ENCODE data around the gene RXRB. TPM values are rescaled to one million over a fixed set of nuclear protein-coding genes. Genes with fewer than 3 reads are reported as not detected.
A peak's percentile ranks its signal among the peaks of the same experiment; 100 is the strongest.

Gene RXRB
- total and polyA plus RNA-seq, 2 of the 13 experiments (the other 11 are each of a cell fraction or from before 2014, with no cell fraction given), result 26.7 to 55.7 TPM

DNA sequence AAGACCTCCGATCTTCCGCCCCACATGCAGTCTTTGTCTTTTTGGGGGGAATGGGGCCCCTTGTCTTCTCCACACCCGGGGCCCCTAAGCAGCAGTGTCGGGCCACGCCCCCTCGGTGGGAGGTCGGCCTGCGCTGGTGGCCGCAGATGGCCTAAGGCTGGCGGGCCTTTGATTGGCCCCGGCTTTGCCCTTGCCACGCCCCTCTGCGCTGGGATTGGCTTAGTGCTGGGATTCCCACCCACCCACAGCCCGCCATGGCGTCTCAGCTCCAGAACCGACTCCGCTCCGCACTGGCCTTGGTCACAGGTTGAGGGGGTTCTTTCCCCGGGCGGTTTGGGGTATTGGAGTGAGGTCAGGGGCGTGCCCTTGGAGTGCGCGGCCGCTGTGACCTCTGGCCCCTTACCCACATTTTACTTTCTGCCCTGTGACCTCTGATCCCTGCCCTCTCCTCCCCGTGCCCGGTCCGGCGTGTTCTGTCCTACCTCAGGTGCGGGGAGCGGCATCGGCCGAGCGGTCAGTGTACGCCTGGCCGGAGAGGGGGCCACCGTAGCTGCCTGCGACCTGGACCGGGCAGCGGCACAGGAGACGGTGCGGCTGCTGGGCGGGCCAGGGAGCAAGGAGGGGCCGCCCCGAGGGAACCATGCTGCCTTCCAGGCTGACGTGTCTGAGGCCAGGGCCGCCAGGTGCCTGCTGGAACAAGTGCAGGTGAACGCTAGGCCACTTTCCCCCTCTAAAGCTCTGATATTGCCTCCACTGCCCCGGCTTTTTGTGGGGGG is 4.1 kb upstream of the RXRB start, which contains the start of gene HSD17B8 (continued):
- TF ChIP-seq ZBTB43 (CRISPR knock-in tag; conservative IDR thresholded peaks at IDR 0.05), result 0 out of 2 replicates have a peak, but pooled peaks have one; percentile 32
- TF ChIP-seq ZNF335 (CRISPR knock-in tag; IDR thresholded peaks at IDR 0.05), result no peak
- TF ChIP-seq ZNF660 (CRISPR knock-in tag; IDR thresholded peaks at IDR 0.05; ENCODE audit: borderline replicate concordance, low read depth), result no peak
- TF ChIP-seq SNRNP70 (IDR thresholded peaks at IDR 0.05; ENCODE audit: low read depth, low read length), result no peak
- TF ChIP-seq ZNF253 (CRISPR knock-in tag; IDR thresholded peaks at IDR 0.05; ENCODE audit: borderline replicate concordance), result 0 out of 2 replicates have a peak, but pooled peaks have one; percentile 66
- TF ChIP-seq FOXA1 (IDR thresholded peaks at IDR 0.05), result no peak
- no peak for TF ChIP-seq FOXA1 (CRISPR knock-in tag; IDR thresholded peaks at IDR 0.05)
- TF ChIP-seq, protein P1, sequence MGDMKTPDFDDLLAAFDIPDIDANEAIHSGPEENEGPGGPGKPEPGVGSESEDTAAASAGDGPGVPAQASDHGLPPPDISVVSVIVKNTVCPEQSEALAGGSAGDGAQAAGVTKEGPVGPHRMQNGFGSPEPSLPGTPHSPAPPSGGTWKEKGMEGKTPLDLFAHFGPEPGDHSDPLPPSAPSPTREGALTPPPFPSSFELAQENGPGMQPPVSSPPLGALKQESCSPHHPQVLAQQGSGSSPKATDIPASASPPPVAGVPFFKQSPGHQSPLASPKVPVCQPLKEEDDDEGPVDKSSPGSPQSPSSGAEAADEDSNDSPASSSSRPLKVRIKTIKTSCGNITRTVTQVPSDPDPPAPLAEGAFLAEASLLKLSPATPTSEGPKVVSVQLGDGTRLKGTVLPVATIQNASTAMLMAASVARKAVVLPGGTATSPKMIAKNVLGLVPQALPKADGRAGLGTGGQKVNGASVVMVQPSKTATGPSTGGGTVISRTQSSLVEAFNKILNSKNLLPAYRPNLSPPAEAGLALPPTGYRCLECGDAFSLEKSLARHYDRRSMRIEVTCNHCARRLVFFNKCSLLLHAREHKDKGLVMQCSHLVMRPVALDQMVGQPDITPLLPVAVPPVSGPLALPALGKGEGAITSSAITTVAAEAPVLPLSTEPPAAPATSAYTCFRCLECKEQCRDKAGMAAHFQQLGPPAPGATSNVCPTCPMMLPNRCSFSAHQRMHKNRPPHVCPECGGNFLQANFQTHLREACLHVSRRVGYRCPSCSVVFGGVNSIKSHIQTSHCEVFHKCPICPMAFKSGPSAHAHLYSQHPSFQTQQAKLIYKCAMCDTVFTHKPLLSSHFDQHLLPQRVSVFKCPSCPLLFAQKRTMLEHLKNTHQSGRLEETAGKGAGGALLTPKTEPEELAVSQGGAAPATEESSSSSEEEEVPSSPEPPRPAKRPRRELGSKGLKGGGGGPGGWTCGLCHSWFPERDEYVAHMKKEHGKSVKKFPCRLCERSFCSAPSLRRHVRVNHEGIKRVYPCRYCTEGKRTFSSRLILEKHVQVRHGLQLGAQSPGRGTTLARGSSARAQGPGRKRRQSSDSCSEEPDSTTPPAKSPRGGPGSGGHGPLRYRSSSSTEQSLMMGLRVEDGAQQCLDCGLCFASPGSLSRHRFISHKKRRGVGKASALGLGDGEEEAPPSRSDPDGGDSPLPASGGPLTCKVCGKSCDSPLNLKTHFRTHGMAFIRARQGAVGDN (CRISPR knock-in tag; IDR thresholded peaks at IDR 0.05), result peak; percentile 95
- peak; percentile 32; the same call in 1 of the 2 replicates for TF ChIP-seq ZNF768 (CRISPR knock-in tag; IDR thresholded peaks at IDR 0.05)
- TF ChIP-seq, protein P2, sequence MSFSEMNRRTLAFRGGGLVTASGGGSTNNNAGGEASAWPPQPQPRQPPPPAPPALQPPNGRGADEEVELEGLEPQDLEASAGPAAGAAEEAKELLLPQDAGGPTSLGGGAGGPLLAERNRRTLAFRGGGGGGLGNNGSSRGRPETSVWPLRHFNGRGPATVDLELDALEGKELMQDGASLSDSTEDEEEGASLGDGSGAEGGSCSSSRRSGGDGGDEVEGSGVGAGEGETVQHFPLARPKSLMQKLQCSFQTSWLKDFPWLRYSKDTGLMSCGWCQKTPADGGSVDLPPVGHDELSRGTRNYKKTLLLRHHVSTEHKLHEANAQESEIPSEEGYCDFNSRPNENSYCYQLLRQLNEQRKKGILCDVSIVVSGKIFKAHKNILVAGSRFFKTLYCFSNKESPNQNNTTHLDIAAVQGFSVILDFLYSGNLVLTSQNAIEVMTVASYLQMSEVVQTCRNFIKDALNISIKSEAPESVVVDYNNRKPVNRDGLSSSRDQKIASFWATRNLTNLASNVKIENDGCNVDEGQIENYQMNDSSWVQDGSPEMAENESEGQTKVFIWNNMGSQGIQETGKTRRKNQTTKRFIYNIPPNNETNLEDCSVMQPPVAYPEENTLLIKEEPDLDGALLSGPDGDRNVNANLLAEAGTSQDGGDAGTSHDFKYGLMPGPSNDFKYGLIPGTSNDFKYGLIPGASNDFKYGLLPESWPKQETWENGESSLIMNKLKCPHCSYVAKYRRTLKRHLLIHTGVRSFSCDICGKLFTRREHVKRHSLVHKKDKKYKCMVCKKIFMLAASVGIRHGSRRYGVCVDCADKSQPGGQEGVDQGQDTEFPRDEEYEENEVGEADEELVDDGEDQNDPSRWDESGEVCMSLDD (CRISPR knock-in tag; IDR thresholded peaks at IDR 0.05; ENCODE audit: borderline replicate concordance), result peak; percentile 94; the same call in 1 of the 2 replicates
- TF ChIP-seq SCMH1 (CRISPR knock-in tag; IDR thresholded peaks at IDR 0.05; ENCODE audit: borderline replicate concordance), result no peak
- no peak for TF ChIP-seq HOMEZ (CRISPR knock-in tag; IDR thresholded peaks at IDR 0.05; ENCODE audit: low read depth)
- TF ChIP-seq KAT2B (IDR thresholded peaks at IDR 0.05; ENCODE audit: borderline replicate concordance, low read depth, low read length), result no peak
- TF ChIP-seq RBM22 (optimal IDR thresholded peaks at IDR 0.05; ENCODE audit: low read length), result peak; percentile 97
- TF ChIP-seq ZNF468 (CRISPR knock-in tag; IDR thresholded peaks at IDR 0.05), result no peak
- no peak for TF ChIP-seq SMARCE1 (IDR thresholded peaks at IDR 0.05; ENCODE audit: borderline replicate concordance)
- no peak for TF ChIP-seq ZNF879 (CRISPR knock-in tag; IDR thresholded peaks at IDR 0.05)
- no peak for TF ChIP-seq HOXA7 (CRISPR knock-in tag; IDR thresholded peaks at IDR 0.05)
- TF ChIP-seq ZNF747 (CRISPR knock-in tag; IDR thresholded peaks at IDR 0.05; ENCODE audit: borderline replicate concordance), result peak; percentile 65; the same call in 1 of the 2 replicates
- no peak for TF ChIP-seq MTA3 (CRISPR knock-in tag; IDR thresholded peaks at IDR 0.05)
